Osteoblast (primary cell): ENCODE results near the gene RUVBL1. TPM values are rescaled to one million over a fixed set of nuclear protein-coding genes. Genes with fewer than 3 reads are reported as not detected.

Experiments used
- DNase-seq: peaks from one replicate; pipeline ENCODE4 v3.0.0; 2011; ENCODE audit warnings: low spot score, mixed read lengths; ENCODE audit not compliant: insufficient read length; ENCODE audit errors: missing footprints
- H2AFZ ChIP-seq: 2 replicates; pipeline ENCODE4 v1.6.0; 2011; ENCODE audit warnings: mild to moderate bottlenecking, low read length
- H3K27ac ChIP-seq: 2 replicates; pipeline ENCODE4 v1.5.1; 2011; ENCODE audit warnings: mild to moderate bottlenecking, low read depth, low read length, moderate library complexity
- H3K27me3 ChIP-seq: 2 replicates; pipeline ENCODE4 v1.6.0; 2012; ENCODE audit warnings: mild to moderate bottlenecking, control low read depth, inconsistent platforms, low read length, moderate library complexity; ENCODE audit not compliant: insufficient read depth
- H3K36me3 ChIP-seq: 2 replicates; pipeline ENCODE4 v1.5.1; 2011; ENCODE audit warnings: mild to moderate bottlenecking, low read length, control low read depth, moderate library complexity; ENCODE audit not compliant: insufficient read depth
- H3K4me1 ChIP-seq: 2 replicates; pipeline ENCODE4 v1.5.1; 2011; ENCODE audit warnings: mild to moderate bottlenecking, low read length, control low read depth, moderate library complexity; ENCODE audit not compliant: insufficient read depth
- H3K4me2 ChIP-seq: 2 replicates; pipeline ENCODE4 v1.6.0; 2011; ENCODE audit warnings: mild to moderate bottlenecking, low read length; ENCODE audit not compliant: insufficient read depth
- H3K4me3 ChIP-seq: fragments of 200-600 bp; sonication (generic); 3 replicates; pipeline ENCODE4 v1.5.1; 2012; ENCODE audit warnings: mild to moderate bottlenecking, low read length, inconsistent platforms; ENCODE audit not compliant: insufficient read depth
- H3K79me2 ChIP-seq: 2 replicates; pipeline ENCODE4 v1.6.0; 2012; ENCODE audit warnings: mild to moderate bottlenecking, low read length, control low read depth, inconsistent platforms; ENCODE audit not compliant: insufficient read depth
- H3K9me3 ChIP-seq: 2 replicates; pipeline ENCODE4 v1.5.1; 2011; ENCODE audit warnings: low read depth, low read length, control low read depth
- H4K20me1 ChIP-seq: 2 replicates; pipeline ENCODE4 v1.6.0; 2012; ENCODE audit warnings: mild to moderate bottlenecking, low read length, control low read depth; ENCODE audit not compliant: insufficient read depth
- total RNA-seq: library from RNA; depleted of rRNA; stranded (reverse); fragments of >200 nt; gene quantifications from 2 replicates; pipeline ENCODE4 v1.2.3, GENCODE V29; 2012
- TF ChIP-seq, protein P1 (sequence below): IDR thresholded peaks from 2 replicates; pipeline ENCODE4 v1.5.1; 2011; ENCODE audit warnings: mild to moderate bottlenecking, low read depth, low read length, moderate library complexity; ENCODE audit errors: extremely low read depth

Gene RUVBL1
- total RNA-seq, 1 donor: 41.6 TPM

DNA sequence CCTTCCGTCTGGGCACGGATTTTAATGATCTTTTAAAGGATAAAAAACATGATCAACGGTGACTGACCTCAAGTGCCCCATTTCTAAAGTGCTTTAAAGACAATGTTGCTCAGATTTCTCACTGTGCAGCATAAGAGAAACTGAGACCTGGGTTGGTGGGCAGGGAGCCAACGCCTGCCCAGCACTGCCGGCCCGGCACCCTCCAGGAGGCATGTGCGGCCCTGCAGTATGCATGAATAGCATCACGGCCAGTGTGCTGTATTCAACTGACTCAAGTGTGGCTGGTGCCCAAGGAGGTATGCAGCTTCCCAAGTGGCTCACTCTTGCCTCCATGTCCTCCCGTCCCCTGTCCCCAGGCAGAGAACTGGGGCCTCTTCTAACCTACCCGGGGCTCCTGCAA is 41.1 kb downstream of the RUVBL1 start:
- Histone ChIP-seq H3K4me2 (no peak overlapping the region), H3K36me3 (peaks cover 30% of the 10 kb centered on the region), H3K9me3 (no peaks in the 10 kb centered on the region), H3K79me2 (no peaks in the 10 kb centered on the region), H4K20me1 (peaks cover 23% of the 10 kb centered on the region), H3K27me3 (no peaks in the 10 kb centered on the region), H2AFZ (no peak overlapping the region), H3K4me3 (no peak overlapping the region), H3K4me1 (peaks cover 28% of the 10 kb centered on the region), H3K27ac (no peak overlapping the region)
- TF ChIP-seq, protein P1, sequence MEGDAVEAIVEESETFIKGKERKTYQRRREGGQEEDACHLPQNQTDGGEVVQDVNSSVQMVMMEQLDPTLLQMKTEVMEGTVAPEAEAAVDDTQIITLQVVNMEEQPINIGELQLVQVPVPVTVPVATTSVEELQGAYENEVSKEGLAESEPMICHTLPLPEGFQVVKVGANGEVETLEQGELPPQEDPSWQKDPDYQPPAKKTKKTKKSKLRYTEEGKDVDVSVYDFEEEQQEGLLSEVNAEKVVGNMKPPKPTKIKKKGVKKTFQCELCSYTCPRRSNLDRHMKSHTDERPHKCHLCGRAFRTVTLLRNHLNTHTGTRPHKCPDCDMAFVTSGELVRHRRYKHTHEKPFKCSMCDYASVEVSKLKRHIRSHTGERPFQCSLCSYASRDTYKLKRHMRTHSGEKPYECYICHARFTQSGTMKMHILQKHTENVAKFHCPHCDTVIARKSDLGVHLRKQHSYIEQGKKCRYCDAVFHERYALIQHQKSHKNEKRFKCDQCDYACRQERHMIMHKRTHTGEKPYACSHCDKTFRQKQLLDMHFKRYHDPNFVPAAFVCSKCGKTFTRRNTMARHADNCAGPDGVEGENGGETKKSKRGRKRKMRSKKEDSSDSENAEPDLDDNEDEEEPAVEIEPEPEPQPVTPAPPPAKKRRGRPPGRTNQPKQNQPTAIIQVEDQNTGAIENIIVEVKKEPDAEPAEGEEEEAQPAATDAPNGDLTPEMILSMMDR: no peak
- DNase-seq: peak; percentile 15

DNA sequence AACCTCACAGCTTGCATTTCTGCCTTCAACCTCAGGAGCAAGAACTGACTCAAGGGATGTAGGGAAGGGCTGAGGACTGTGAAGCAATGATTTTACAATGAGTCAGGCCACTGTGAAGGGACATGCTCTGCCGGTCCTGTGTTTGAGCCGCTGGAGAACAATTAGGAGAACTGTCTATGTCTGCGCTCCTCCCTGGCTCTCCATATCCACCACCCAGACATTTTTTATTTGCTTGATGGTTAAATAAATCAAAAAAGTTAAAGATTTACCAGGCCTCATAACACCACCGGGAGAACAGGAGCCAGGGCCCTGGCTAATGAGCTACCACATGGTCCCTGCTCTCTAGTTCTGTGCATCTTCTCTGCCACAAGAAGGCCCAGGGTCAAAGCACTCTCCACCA is 41.8 kb downstream of the RUVBL1 start:
- no peaks in the 10 kb centered on the region for H3K79me2 ChIP-seq
- TF ChIP-seq, protein P1: peak; percentile 5
- no peak overlapping the region for H3K4me2 ChIP-seq
- H3K4me3 ChIP-seq: no peak overlapping the region
- H3K27ac ChIP-seq: no peak overlapping the region
- H3K27me3 ChIP-seq: no peaks in the 10 kb centered on the region
- no peak overlapping the region for H2AFZ ChIP-seq
- no peaks in the 10 kb centered on the region for H3K9me3 ChIP-seq
- H3K36me3 ChIP-seq: peaks cover 25% of the 10 kb centered on the region
- H4K20me1 ChIP-seq: peaks cover 27% of the 10 kb centered on the region
- peaks cover 28% of the 10 kb centered on the region for H3K4me1 ChIP-seq
- peak; percentile 97 for DNase-seq

DNA sequence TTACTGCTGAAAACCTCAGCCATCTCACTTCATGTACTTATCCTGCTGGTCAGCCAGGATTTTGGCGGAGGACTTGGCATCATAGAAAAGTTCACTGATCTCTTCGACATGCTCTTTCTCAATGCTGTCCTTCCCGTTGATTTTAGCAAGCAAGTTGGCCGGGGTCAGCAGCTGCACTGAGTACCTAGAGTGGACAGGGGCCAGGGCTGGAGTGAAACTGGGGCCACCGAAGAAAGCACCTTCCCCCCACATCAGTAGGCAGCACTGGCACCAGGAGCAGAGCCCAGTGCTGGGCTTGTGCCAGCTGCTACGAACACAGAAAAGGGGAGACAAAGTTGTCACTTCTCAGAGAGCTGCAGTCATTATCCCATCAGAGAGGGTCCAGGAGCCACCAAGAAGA is 42.4 kb downstream of the RUVBL1 start:
- Histone ChIP-seq H3K36me3 (peaks cover 25% of the 10 kb centered on the region), H3K27ac (peak overlapping the region; percentile 66), H4K20me1 (peaks cover 27% of the 10 kb centered on the region), H3K79me2 (no peaks in the 10 kb centered on the region), H3K4me3 (no peak overlapping the region), H3K4me1 (peaks cover 28% of the 10 kb centered on the region), H3K27me3 (no peaks in the 10 kb centered on the region), H3K9me3 (no peaks in the 10 kb centered on the region), H2AFZ (no peak overlapping the region), H3K4me2 (no peak overlapping the region)
- DNase-seq: peak; percentile 31
- TF ChIP-seq, protein P1: no peak

DNA sequence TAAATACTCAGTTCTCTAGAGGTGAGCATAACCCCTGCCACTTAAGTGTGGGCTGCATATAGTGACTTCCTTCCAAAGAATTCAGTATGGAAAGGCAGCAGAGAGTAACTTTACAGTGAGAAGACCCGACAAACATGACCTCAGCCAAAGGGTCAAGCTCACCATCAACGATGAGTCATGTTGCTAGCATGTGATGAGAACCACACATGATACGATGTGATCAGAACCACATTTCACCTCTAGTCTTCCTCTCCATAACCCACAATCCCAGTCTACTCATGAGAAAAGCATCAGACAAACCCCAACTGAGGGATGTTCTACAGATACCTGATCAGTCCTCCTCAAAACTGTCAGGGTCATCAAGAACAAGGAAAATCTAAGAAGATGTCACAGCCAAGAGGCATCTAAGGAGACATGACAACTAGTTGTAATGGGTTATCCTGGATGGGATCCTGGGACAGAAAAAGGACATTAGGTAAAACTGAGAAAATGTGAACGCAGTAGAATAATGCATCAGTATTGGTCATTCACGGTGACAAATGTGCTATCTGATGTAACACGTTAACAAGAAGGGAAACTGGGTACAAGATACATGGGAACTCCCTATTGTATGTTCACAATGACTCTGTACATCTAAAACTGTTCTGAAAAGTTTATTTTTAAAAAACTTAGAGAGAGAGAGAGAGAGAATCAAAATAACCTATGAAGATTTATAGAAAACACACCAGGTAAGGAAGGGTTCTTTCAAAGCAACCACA is 43.1 kb downstream of the RUVBL1 start:
- DNase-seq: peak; percentile 93
- Histone ChIP-seq H3K27ac (peak overlapping the region; percentile 66), H3K9me3 (no peaks in the 10 kb centered on the region), H4K20me1 (peaks cover 27% of the 10 kb centered on the region), H2AFZ (no peak overlapping the region), H3K4me3 (no peak overlapping the region), H3K27me3 (no peaks in the 10 kb centered on the region), H3K79me2 (no peaks in the 10 kb centered on the region), H3K4me1 (peaks cover 28% of the 10 kb centered on the region), H3K4me2 (peak overlapping the region; percentile 40), H3K36me3 (peaks cover 22% of the 10 kb centered on the region)
- TF ChIP-seq, protein P1: no peak
